Measurements from ENCODE around the gene TM9SF1.
"Not testable (repeated sequence)": the region's sequence is repeated elsewhere in the genome, so short reads cannot be mapped to it uniquely, and the experiment has no call there.

The TM9SF1 gene

GRCh38 chr14:24222987-24223386 lies 27.7 kb upstream of the TM9SF1 start:
- ATAC-seq, result not testable (repeated sequence)

GRCh38 chr14:24219521-24219920 lies 24.3 kb upstream of the TM9SF1 start:
- no peak for ATAC-seq

GRCh38 chr14:24219080-24219479 lies 23.8 kb upstream of the TM9SF1 start:
- no peak for ATAC-seq

- ATAC-seq, result not testable (repeated sequence)
These were observed 21.6 kb upstream of the TM9SF1 start for GRCh38 chr14:24216876-24217275.

- ATAC-seq, result no peak
These were observed 21.1 kb upstream of the TM9SF1 start for GRCh38 chr14:24216345-24216699.

- ATAC-seq, result peak; percentile 67 to 68
These were observed 20.5 kb upstream of the TM9SF1 start, which contains the start of gene MDP1 for GRCh38 chr14:24215495-24216344. Gene MDP1, minus strand, starts transcription at chr14:24216066. Its CDS starts 111 bp downstream, at chr14:24215955.

- no peak for ATAC-seq
These were observed 18.8 kb upstream of the TM9SF1 start for GRCh38 chr14:24213866-24214662.

- peak; percentile 86 for ATAC-seq
These were observed 18.0 kb upstream of the TM9SF1 start, which contains the start of gene CHMP4A for GRCh38 chr14:24212924-24213865. Gene CHMP4A, minus strand, starts transcription at chr14:24213488. Its CDS starts 49 bp downstream, at chr14:24213439.

- ATAC-seq, result no peak
These were observed 16.1 kb upstream of the TM9SF1 start for GRCh38 chr14:24211311-24211710.

- no peak for ATAC-seq
These were observed 12.4 kb upstream of the TM9SF1 start for GRCh38 chr14:24207625-24208024.

GRCh38 chr14:24207104-24207551 lies 11.9 kb upstream of the TM9SF1 start:
- ATAC-seq, result no peak

- no peak for ATAC-seq
These were observed 11.2 kb upstream of the TM9SF1 start for GRCh38 chr14:24206260-24207103.

GRCh38 chr14:24204163-24205146 lies 9.2 kb upstream of the TM9SF1 start:
- ATAC-seq, result no peak

- not testable (repeated sequence) for ATAC-seq
These were observed 8.1 kb upstream of the TM9SF1 start for GRCh38 chr14:24203249-24203886.

GRCh38 chr14:24202538-24202937 lies 7.3 kb upstream of the TM9SF1 start:
- ATAC-seq, result not testable (repeated sequence)

- ATAC-seq, result no peak
These were observed 3.7 kb upstream of the TM9SF1 start for GRCh38 chr14:24198814-24199524.

- no peak for ATAC-seq
These were observed 1.8 kb upstream of the TM9SF1 start for GRCh38 chr14:24197056-24197450.

- no peak for ATAC-seq
These were observed 1.1 kb upstream of the TM9SF1 start for GRCh38 chr14:24196071-24197055.

Data from activated CD4-positive, CD25-positive, alpha-beta regulatory T cell treated with anti-CD3 and anti-CD28 coated beads, Interleukin-2, amount 50 U/mL, for 24 hours (primary cell).